GM18526 (cell line): ENCODE results near the gene PARD6B.

Source experiments
- POLR2A ChIP-seq: IDR thresholded peaks from 3 replicates; pipeline ENCODE4 v1.6.1; 2011; ENCODE audit not compliant: insufficient read length; ENCODE audit errors: extremely low read depth

The PARD6B gene

DNA sequence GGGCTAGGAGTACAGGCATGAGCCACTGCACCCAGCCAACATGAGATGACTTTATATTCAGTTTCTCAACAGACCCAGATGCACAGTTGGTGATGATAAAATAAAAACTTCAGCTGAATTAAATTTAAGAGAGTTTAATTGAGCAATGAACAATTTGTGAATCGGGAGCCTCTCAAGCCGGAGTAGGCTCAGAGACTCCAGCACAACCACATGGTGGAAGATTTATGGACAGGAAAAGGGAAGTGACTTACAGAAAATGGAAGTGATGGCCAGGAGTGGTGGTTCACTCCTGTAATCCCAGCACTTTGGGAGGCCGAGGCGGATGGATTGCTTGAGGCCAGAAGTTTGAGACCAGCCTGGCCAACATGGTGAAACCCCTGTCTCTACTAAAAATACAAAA, 53.1 kb downstream of the PARD6B start:
- no peak for TF ChIP-seq POLR2A

GRCh38 chr20:50786703-50787102, 55.3 kb downstream of the PARD6B start:
- no peak for TF ChIP-seq POLR2A

DNA sequence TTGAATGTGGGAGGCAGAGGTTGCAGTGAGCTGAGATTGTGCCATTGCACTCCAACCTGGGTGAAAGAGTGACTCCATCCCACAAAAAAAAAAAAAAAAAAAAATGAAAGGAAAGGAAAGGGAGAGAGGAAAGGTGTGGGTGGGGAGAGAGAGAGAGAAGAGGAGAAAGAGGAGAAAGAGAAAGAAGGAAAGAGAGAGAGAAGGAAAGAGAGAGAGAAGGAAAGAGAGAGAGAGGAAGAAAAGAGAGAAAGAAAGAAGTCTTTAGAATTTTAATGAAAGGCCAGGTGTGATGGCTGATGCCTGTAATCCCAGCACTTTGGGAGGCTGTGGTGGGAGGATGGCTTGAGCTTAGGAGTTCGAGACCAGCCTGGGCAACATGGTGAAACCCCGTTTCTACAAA, 55.8 kb downstream of the PARD6B start:
- no peak for TF ChIP-seq POLR2A

- TF ChIP-seq POLR2A: no peak
Observed at GRCh38 chr20:50788045-50788991, 56.9 kb downstream of the PARD6B start.

- no peak for TF ChIP-seq POLR2A
Observed at GRCh38 chr20:50789968-50790650, 58.7 kb downstream of the PARD6B start.

GRCh38 chr20:50790651-50791277, 59.4 kb downstream of the PARD6B start:
- TF ChIP-seq POLR2A: peak; percentile 70

DNA sequence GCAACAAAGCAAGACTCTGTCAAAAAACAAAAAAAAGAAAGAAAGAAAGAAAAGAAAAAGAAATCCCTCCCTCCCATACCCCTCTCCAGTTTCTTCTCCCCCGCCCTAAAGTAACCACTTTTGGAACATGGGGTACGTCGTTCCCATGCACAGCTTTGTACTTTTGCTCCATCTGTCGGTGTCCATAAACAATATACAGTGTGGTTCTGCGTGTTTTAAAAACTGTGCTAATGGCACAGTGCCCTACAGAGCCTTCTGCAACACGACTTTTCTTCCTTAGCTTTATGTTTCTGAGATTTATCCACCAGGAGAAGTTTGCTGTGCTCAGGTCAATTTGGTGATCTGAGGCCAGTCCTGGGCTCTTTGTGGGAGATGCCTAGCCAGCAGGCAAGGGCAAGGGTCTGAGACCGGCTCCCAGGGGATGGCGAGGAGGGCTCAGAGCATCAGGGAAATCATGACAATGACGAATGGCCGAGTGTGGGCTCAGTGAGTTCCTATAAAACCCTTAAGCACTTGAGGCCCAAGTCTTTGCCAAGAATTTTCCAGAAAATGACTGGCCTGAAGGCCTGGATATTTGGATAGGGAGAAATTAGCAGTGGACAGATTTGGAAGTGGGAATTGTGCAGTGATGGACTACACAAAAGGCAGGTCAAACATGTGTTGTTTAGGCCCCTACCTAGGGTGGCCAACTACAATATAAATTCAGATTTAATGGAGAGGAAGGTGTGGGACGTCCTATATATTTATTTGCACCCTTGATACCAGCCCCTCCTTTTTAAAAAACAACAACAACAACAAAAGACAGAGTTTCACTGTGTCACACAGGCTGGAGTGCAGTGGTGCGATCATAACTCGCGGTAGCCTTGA, 61.6 kb downstream of the PARD6B start:
- TF ChIP-seq POLR2A: no peak

GRCh38 chr20:50794181-50794845, 62.9 kb downstream of the PARD6B start:
- TF ChIP-seq POLR2A: no peak

DNA sequence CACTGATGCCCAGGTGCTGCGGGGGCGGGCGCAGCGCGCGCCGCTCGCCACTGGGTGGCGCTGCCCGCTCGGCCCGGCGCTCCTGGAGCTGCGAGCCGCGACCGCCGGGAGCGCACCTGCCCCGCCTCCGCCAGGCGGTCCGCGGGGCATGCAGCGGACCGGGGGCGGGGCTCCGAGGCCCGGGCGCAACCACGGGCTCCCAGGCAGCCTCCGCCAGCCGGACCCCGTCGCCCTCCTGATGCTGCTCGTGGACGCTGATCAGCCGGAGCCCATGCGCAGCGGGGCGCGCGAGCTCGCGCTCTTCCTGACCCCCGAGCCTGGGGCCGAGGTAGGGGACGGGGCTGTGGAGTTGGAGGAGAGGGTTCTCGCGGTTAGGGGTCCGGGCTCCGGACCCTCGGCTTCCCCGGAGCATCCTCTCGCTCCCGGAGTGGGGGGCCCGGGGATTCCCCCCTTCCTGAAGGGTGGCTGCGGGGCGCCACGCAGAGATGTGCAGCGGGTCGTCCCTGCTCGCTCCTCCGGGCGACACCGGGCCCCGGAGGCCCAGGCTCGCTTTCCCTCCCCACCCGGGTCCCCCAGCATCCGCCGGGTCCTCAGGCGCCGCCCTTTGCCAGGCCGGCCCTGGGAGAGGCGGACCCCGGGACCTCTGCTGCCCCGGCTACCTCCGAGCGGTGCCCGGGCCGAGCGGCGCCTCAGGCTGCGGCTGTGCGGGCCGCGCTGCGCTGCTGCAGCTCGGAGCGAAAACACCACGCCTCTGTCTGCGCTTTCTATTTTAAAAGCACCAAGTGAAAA, 63.7 kb downstream of the PARD6B start, which contains the start of gene BCAS4:
BCAS4 (plus strand) TSS at position 216 of the 789 bp plus-strand sequence; CDS start at position 239, 23 bp downstream.
- TF ChIP-seq POLR2A: peak; percentile 61

GRCh38 chr20:50797142-50797541, 65.8 kb downstream of the PARD6B start:
- TF ChIP-seq POLR2A: no peak

DNA sequence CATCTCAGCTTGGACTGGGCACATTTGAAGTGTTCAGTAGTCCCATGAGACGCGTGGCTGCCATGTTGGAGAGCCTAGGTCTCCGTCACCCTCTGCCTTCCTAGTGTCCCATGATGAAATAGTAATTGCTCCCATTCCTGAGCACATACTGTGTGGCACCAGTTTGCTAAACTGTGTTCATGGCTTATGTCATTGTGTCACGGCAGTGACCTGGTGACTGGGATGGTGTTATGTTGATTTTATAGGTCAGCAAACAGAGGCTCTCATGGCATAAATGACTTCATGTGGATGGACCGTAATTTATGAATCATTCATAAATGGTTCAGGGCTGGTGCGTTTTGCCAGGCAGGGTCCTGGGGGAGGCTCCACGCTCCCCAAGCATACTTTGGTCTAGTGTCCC, 67.3 kb downstream of the PARD6B start:
- no peak for TF ChIP-seq POLR2A

- no peak for TF ChIP-seq POLR2A
Observed at GRCh38 chr20:50799176-50799889, 68.0 kb downstream of the PARD6B start.

DNA sequence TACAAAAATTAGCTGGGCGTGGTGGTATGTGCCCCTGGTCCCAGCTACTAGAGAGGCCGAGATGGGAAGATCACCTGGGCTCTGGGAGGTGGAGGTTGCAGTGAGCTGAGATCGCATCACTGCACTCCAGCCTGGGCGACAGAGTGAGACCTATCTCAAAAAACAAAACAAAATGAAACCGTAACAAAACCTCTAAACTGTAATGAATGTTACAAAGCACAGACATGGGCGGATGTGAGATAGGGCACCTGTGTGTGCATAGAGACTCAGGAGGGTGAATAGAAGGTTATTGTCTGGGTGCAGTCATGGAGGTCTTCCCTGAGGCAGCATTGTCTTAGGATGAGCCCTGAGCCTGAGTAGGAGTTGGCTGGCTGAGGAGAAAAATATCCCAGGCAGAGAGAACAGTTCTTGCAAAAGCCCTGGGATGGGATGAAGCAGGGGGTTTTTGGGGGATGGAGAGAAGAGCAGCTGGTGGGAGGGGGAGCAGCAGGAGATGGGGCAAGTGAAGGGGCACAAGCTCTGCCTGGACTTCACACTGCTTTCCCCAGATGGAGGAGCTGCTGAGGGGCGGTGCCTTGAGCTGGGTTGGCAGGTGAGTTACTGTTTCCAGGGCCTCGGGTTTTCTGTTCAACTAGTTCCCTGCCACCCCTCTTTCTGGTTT, 68.6 kb downstream of the PARD6B start:
- TF ChIP-seq POLR2A: no peak

GRCh38 chr20:50801747-50802125, 70.4 kb downstream of the PARD6B start:
- no peak for TF ChIP-seq POLR2A
